ENCODE data around the gene P2RY14.
"Not testable (repeated sequence)": the region's sequence is repeated elsewhere in the genome, so short reads cannot be mapped to it uniquely, and the experiment has no call there.

The P2RY14 gene

DNA sequence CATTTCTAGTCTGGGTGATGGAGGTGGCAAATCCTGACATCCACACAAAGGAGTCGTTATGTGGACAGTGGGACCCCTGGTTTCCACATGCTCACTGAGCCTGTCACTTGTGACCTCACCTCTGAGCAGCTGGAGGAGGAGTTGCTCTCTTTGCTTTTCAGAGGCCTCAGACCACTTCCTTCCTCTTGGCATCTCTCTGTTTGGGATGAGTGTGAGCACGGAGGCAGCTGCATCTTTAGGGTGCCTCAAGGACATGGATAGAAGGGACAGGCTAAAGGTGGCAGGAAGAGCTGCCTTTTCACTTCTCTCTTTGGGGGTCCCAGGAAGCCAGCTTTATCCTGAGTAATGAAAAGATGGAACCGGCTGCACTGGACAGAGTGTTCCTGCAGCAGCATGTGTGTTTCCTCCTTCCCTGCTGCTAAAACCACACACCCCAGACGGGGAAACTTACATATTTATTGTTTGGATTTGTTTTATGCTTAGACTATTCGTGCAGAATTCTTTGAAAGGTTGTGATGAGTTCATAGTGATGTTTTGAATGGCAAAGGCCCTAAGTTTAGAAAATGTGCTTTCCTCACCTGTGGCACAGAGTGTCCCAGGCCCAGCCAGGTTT, 107.1 kb downstream of the P2RY14 start:
- H4K8ac ChIP-seq (ENCODE audit: low read depth, low read length) = no peak overlapping the region
- peaks cover 0 to 5% of the 10 kb centered on the region in 2 donors for H3K36me3 ChIP-seq (replicated peaks in 1 of 2; ENCODE audit: control insufficient read depth in 2 of 2, insufficient read depth in 2 of 2, low read length in 2 of 2)
- no peaks in the 10 kb centered on the region for H3K27me3 ChIP-seq (ENCODE audit: control insufficient read depth in 3 of 3, insufficient read depth in 3 of 3, low read depth in 1 of 3, low read length in 3 of 3)
- H2BK120ac ChIP-seq (ENCODE audit: low read depth, low read length) = no peak overlapping the region
- H2BK15ac ChIP-seq (ENCODE audit: low read length) = no peak overlapping the region
- H3K27ac ChIP-seq (replicated peaks; ENCODE audit: low read length) = no peak overlapping the region
- H3K4me3 ChIP-seq (ENCODE audit: low read length in 2 of 2) = no peak overlapping the region
- H3K4me2 ChIP-seq (ENCODE audit: insufficient read depth, low read length, poor library complexity, severe bottlenecking) = no peak overlapping the region
- H4K91ac ChIP-seq (ENCODE audit: low read depth, low read length, poor library complexity) = no peak overlapping the region
- peak overlapping the region; percentile 77 for H2AFZ ChIP-seq (ENCODE audit: low read length)
- no peak overlapping the region for H2BK12ac ChIP-seq (ENCODE audit: low read length)
- no peak overlapping the region for H2AK5ac ChIP-seq (ENCODE audit: low read depth, low read length)
- H3K79me1 ChIP-seq (ENCODE audit: low read depth, low read length) = no peaks in the 10 kb centered on the region
- no peak overlapping the region for H3K4ac ChIP-seq (ENCODE audit: low read length)
- no CpG with 5 or more reads among the region's 5 CpGs for WGBS, 2 donors (ENCODE audit: extremely low coverage in 2 of 2, insufficient read length in 2 of 2, insufficient replicate concordance in 1 of 2)
- H3K4me1 ChIP-seq (ENCODE audit: control insufficient read depth in 2 of 2, insufficient read depth in 1 of 2, low read depth in 1 of 2, low read length in 2 of 2) = peaks cover 7 to 16% of the 10 kb centered on the region in 2 donors
- H2BK5ac ChIP-seq (ENCODE audit: low read length) = no peak overlapping the region
- no peak overlapping the region for H3K18ac ChIP-seq (ENCODE audit: low read length)
- no peak overlapping the region for H3K9ac ChIP-seq (ENCODE audit: low read depth, low read length, poor library complexity)
- DNase-seq (ENCODE audit: low spot score) = no peak
- no peak overlapping the region for H3K23ac ChIP-seq (ENCODE audit: low read depth, low read length, poor library complexity)
- no peaks in the 10 kb centered on the region for H3K9me3 ChIP-seq (replicated peaks in 1 of 2; ENCODE audit: control insufficient read depth in 2 of 2, insufficient read depth in 1 of 2, low read depth in 1 of 2, low read length in 2 of 2)
- no peak overlapping the region for H3K14ac ChIP-seq (ENCODE audit: low read length)

DNA sequence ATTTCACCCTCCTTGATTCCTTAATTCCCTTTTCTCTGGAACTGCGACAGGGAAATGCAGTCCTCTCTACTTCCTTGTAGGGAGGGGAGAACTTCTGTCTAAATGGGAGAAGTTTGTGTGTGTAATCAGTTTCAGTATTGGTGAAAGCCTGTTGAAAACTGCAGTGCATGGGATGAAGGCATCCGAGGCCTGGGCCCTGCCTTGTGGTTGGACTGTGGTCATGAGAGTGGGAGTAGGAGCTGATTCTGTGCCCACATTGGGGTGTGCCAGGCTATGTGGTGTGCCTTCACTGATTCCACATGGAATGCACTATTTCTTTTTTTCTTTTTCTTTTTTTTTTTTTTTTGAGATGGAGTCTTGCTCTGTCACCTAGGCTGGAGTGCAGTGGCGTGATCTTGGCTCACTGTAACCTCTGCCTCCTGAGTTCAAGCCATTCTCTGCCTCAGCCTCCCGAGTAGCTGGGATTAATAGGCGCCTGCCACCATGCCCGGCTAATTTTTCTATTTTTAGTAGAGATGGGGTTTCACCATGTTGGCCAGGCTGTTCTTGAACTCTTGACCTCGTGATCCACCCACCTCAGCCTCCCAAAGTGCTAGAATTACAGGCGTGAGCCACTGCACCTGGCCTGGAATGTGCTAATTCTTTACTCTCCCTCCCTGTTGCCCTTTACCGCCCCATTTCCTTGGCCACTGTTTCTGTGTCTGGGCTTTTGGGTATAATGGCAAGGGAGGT, 108.2 kb downstream of the P2RY14 start:
- H2BK120ac ChIP-seq (ENCODE audit: low read depth, low read length); H2AFZ ChIP-seq (ENCODE audit: low read length); H3K23ac ChIP-seq (ENCODE audit: low read depth, low read length, poor library complexity); H3K18ac ChIP-seq (ENCODE audit: low read length); H3K14ac ChIP-seq (ENCODE audit: low read length); DNase-seq (ENCODE audit: low spot score); H3K27ac ChIP-seq (replicated peaks; ENCODE audit: low read length); H3K27me3 ChIP-seq (ENCODE audit: control insufficient read depth in 3 of 3, insufficient read depth in 3 of 3, low read depth in 1 of 3, low read length in 3 of 3); H3K4me3 ChIP-seq (ENCODE audit: low read length in 2 of 2); H2BK5ac ChIP-seq (ENCODE audit: low read length); H4K91ac ChIP-seq (ENCODE audit: low read depth, low read length, poor library complexity); H3K9ac ChIP-seq (ENCODE audit: low read depth, low read length, poor library complexity); H3K4ac ChIP-seq (ENCODE audit: low read length); H3K9me3 ChIP-seq (replicated peaks in 1 of 2; ENCODE audit: control insufficient read depth in 2 of 2, insufficient read depth in 1 of 2, low read depth in 1 of 2, low read length in 2 of 2); H3K79me1 ChIP-seq (ENCODE audit: low read depth, low read length); H3K4me2 ChIP-seq (ENCODE audit: insufficient read depth, low read length, poor library complexity, severe bottlenecking); H2BK12ac ChIP-seq (ENCODE audit: low read length); H2AK5ac ChIP-seq (ENCODE audit: low read depth, low read length); H2BK15ac ChIP-seq (ENCODE audit: low read length); H3K36me3 ChIP-seq (replicated peaks in 1 of 2; ENCODE audit: control insufficient read depth in 2 of 2, insufficient read depth in 2 of 2, low read length in 2 of 2); H4K8ac ChIP-seq (ENCODE audit: low read depth, low read length): not testable (repeated sequence)
- peaks cover 7 to 16% of the 10 kb centered on the region in 2 donors for H3K4me1 ChIP-seq (ENCODE audit: control insufficient read depth in 2 of 2, insufficient read depth in 1 of 2, low read depth in 1 of 2, low read length in 2 of 2)
- no CpG with 5 or more reads among the region's 9 CpGs for WGBS, 2 donors (ENCODE audit: extremely low coverage in 2 of 2, insufficient read length in 2 of 2, insufficient replicate concordance in 1 of 2)

DNA sequence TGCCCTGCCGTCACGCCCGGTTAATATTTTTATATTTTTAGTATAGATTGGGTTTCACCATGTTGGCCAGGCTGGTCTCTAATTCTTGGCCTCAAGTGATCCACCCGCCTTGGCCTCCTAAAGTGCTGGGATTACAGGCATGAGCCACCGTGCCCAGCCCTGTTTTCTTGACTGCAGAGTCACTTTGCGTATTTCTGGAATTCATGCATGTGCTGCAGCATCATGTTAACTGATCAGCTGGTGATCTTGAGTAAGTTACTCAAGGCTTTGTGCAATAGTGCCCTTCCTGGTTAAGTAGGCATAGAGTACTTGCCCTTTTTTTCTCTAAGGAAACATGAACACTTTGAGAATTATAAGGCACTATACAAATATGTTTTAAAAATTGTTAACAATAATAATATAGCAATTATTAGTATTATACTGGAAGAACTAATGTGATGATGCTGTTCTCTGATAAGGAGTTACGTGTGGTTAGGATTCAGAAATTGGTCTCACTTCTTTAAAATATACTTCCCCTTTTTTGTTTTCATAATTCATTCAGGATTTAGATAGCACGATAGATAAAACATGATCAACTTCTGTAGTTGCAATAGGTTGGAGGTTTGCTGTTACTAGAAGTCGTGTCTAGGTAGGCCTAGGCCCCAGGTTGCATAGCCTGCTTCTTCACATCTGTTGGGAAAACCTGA, 108.9 kb downstream of the P2RY14 start:
- H2BK15ac ChIP-seq (ENCODE audit: low read length) = no peak overlapping the region
- H3K4ac ChIP-seq (ENCODE audit: low read length) = no peak overlapping the region
- no peaks in the 10 kb centered on the region for H3K79me1 ChIP-seq (ENCODE audit: low read depth, low read length)
- WGBS, 2 donors (ENCODE audit: extremely low coverage in 2 of 2, insufficient read length in 2 of 2, insufficient replicate concordance in 1 of 2) = no CpG with 5 or more reads among the region's 9 CpGs
- no peak overlapping the region for H3K18ac ChIP-seq (ENCODE audit: low read length)
- H2BK5ac ChIP-seq (ENCODE audit: low read length) = no peak overlapping the region
- H2BK12ac ChIP-seq (ENCODE audit: low read length) = no peak overlapping the region
- peaks cover 7 to 16% of the 10 kb centered on the region in 2 donors for H3K4me1 ChIP-seq (ENCODE audit: control insufficient read depth in 2 of 2, insufficient read depth in 1 of 2, low read depth in 1 of 2, low read length in 2 of 2)
- H2BK120ac ChIP-seq (ENCODE audit: low read depth, low read length) = no peak overlapping the region
- no peak overlapping the region for H3K4me3 ChIP-seq (ENCODE audit: low read length in 2 of 2)
- peaks cover 8 to 9% of the 10 kb centered on the region in 2 donors for H3K36me3 ChIP-seq (replicated peaks in 1 of 2; ENCODE audit: control insufficient read depth in 2 of 2, insufficient read depth in 2 of 2, low read length in 2 of 2)
- no peak overlapping the region for H3K23ac ChIP-seq (ENCODE audit: low read depth, low read length, poor library complexity)
- no peak overlapping the region for H2AK5ac ChIP-seq (ENCODE audit: low read depth, low read length)
- no peak overlapping the region for H3K14ac ChIP-seq (ENCODE audit: low read length)
- no peak overlapping the region for H4K91ac ChIP-seq (ENCODE audit: low read depth, low read length, poor library complexity)
- DNase-seq (ENCODE audit: low spot score) = no peak
- no peak overlapping the region for H3K9ac ChIP-seq (ENCODE audit: low read depth, low read length, poor library complexity)
- no peaks in the 10 kb centered on the region for H3K27me3 ChIP-seq (ENCODE audit: control insufficient read depth in 3 of 3, insufficient read depth in 3 of 3, low read depth in 1 of 3, low read length in 3 of 3)
- no peak overlapping the region for H4K8ac ChIP-seq (ENCODE audit: low read depth, low read length)
- no peak overlapping the region for H2AFZ ChIP-seq (ENCODE audit: low read length)
- H3K4me2 ChIP-seq (ENCODE audit: insufficient read depth, low read length, poor library complexity, severe bottlenecking) = no peak overlapping the region
- no peak overlapping the region for H3K27ac ChIP-seq (replicated peaks; ENCODE audit: low read length)
- H3K9me3 ChIP-seq (replicated peaks in 1 of 2; ENCODE audit: control insufficient read depth in 2 of 2, insufficient read depth in 1 of 2, low read depth in 1 of 2, low read length in 2 of 2) = no peaks in the 10 kb centered on the region

All from neuronal stem cell (in vitro differentiated cells).